GM19239 (cell line): ENCODE measurements around the gene SWI5.

Source experiments
- DNase-seq: peaks from one replicate; pipeline ENCODE4 v3.0.0; 2011; ENCODE audit warnings: low spot score; ENCODE audit not compliant: insufficient read length
- FAIRE-seq: peaks from 2 replicates; lab custom pipeline; 2011; peaks lifted over from hg19 to GRCh38; lab: Jason Lieb, UNC

SWI5 gene

DNA sequence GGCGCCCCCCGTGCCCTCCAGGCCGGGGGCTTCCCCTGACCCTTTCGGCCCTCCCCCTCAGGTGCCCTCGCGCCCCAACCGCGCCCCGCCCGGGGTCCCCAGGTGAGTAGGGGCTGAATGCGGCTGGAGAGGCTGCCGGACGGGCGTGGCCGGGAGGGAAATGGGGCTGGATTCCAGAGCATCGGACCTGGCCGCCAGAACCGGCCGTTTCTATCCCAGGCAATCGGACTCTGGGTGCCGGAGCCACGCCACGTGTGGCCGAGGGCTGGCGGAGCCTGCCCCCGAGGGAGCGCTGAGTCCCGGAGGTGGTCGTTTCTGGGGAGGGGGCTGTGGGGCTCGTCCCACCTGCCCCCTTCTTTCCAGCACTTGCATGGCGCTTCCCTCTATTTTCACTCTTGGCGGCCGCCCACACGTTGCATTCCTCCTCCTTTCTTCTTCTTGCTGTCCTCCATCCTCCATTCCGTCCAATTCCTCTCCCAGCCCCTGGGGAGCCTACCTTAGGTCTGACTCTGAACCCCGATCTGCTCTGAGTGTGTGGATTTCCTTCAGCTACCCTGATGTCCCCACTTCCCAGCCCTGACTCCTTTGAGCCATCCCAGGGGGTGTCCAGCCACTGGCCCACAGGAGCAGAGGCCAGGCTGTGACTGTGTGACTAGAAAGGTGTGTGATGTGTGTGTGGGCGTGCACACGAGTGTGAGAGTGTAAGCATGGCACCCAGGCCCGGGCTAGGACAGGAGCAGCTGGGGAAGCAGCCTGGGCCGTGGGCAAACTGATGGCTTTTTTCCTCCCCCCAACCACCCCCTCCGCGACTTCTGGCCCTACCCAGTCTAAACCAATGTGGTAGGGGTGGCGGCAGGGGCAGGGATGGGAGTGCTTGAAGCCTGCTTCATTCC lies 25.0 kb upstream of the SWI5 start:
- DNase-seq (no peak), FAIRE-seq (no peak)

GRCh38 chr9:128251732-128252100 lies 24.4 kb upstream of the SWI5 start:
- DNase-seq (no peak), FAIRE-seq (no peak)

GRCh38 chr9:128252317-128253139 lies 23.5 kb upstream of the SWI5 start:
- DNase-seq: no peak
- FAIRE-seq: no peak

DNA sequence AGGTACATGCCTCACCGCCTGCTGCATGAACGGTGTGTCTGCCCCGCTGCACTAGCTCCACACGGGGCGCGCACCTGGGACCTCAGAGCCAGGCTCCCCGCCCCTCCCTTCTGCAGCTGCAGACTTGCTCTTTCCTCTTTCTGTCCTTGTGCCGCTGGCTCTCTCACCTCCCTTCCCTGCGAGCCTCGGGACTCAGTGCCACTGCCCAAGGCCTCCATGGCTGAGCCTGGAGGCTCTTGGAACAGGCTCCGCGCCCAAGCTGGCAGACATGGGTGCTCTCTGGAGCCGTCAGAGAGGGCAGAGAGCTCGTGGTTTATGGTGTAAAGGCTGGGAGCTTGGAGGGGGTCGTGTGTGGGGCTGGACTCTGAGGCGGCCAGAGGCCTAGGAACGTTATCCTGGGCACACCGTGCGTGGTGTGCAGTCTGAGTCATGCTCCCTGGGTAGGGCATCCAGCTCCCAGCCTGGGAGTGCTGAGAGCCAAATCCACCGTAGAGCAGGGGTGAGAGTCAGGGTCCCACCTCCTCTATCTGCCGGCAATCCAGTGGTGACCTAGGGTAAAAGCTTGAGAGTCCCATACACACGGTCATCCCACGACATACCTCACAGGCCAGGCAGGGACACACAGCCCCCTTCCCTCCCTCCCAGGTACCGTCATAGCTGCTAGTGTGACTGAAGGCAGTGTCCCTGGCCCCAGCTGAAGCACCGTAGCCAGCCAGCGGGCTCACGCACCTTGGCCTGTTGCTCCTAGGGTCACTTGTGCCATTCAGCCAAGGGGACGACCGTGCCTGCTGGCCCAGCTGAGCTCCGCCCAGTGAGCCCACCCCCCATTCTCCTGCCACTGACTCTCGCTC lies 22.7 kb upstream of the SWI5 start:
- DNase-seq (no peak), FAIRE-seq (no peak)

- DNase-seq (no peak), FAIRE-seq (no peak)
These were observed 22.1 kb upstream of the SWI5 start for GRCh38 chr9:128253991-128254346.

GRCh38 chr9:128254362-128254761 lies 21.7 kb upstream of the SWI5 start:
- DNase-seq (no peak), FAIRE-seq (no peak)

DNA sequence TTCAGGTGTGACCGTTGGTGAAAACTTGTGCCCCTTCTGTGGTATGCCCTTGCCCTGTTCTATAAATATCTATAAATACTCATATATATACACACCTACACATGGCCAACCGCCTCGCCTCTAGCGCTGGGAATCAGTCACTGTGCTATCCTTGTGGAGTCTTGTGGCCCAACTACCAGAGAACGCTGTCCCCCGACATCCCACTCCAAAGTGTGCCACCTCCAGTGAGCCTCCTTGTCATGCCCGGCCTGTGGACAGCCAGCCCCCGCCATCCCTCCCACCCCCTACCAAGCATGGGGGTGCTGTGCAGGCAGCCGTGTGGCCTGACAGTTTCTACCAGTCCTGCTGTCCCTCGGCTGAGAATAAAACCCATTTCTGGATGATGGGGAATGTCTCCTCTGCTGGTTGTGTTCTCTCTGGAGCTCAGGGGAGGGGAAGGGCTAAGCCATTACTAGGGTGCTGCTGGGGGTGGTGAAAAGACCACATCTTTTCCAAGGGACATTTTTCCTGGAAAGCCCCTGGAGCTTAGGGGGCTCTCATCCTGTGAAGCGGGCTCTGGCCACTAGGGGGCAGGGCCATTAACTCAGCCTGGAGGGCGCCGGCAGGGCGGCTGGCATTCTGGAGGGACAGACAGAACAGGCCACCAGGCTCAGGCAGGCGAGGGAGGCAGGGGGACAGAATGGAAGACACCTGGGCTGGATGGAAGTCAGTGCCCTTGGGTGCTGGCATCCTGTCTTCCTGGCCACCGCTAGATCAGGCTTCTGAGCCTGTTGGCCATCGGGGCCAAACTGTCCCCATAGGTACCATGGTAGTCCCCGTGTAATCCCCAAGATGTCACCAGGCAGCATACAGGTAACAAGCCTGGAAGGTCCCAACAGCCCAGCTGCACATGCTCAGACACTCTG lies 21.0 kb upstream of the SWI5 start:
- peak; percentile 75 for DNase-seq
- FAIRE-seq: no peak

DNA sequence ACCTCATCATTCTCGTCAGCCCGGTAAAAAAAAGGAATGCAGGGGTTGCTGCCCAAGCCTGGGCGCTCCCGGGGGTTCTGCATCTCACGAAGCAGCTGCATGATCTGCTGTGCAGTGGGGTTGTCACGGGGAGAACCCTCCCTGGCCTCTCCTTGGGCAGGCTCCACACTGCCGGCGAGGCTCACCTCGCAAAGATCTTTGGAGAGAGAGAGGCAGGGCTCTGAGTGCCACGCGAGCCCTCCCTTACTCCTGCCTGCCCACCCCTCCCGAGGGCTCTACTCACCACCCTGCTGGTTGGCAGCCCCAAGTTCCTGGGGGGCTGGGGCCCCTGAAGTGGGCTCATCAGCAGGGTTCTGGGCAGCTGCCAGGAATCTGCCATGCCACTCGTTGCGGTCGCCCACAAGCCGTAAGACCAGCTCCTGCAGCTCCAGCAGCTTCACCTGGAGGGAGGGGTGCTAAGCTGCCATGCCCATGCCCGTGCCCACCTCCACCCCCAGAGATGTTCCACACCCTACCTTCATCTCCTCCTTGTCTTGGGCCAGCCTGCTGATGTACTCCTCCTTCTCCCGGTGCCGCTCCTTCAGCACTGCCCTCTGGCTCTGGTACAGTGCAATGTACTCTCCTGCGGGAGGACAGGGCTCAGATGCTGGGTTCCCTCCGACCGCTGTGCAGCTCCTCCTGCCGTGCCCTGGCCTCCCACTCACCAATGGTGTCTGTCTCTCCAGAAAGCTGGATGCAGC lies 18.8 kb upstream of the SWI5 start:
- no peak for DNase-seq
- no peak for FAIRE-seq

- FAIRE-seq (no peak), DNase-seq (no peak)
These were observed 18.2 kb upstream of the SWI5 start for GRCh38 chr9:128257907-128258306.

GRCh38 chr9:128258326-128258725 lies 17.8 kb upstream of the SWI5 start:
- DNase-seq (no peak), FAIRE-seq (no peak)

DNA sequence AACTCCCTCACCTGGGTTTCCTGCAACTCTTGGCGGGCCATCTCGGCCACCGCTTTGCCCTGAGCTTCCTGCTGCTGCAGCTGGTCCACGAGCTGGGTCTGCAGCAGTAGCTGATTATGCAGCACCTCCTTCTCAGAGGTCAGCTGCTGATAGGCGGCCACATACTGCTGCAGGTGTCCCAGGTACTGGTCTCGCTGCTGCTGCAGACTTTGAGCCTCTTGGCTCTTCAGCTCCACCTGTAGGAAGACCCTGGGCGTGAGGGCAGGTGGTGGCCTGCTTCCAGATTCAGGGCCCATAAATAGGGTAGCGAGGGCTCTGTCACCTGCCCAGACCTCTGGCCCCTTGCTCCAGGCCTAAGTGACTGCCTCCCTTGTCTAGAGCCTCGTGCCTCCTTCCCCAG lies 16.9 kb upstream of the SWI5 start:
- FAIRE-seq (no peak), DNase-seq (no peak)

DNA sequence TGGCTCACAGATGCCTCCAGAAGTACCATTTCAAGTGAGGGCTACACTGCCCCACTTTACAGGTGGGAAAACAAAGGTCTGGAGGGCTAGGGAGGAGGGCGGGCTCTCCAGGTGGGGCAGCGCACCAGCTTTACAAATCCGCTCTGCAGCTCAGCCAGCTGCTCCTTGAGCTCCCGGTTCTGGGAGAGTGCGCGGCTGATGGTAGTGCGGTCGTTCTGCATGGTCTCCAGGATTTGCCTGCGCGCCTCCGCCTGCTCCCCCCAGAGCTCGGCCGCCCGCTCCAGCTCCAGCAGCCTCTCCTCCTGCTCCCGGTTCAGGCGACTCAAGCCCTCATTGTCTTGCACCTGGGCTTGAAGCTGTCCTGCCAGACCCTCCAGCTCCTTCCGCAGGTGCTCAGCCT lies 15.7 kb upstream of the SWI5 start:
- no peak for DNase-seq
- FAIRE-seq: no peak

DNA sequence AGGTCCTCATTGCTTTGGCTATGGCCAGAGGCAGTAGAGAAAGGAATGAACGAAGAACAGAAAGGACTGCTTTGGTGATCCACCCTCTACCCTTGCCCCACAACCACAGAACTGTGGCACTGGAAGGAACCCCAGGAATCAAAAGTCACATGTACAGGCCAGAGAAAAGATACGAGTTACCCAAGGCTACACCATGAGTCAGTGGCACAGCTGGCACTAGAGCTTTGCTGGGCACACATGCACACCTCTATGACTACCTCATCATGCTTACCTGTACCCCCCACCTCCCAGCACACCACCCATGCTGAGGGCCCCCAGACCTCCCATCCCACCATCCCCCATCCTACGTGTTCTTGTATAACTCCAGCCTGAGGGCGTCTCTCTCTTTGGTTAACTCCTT lies 13.4 kb upstream of the SWI5 start:
- DNase-seq (no peak), FAIRE-seq (no peak)

- DNase-seq: no peak
- no peak for FAIRE-seq
These were observed 10.7 kb upstream of the SWI5 start for GRCh38 chr9:128265348-128265847.

DNA sequence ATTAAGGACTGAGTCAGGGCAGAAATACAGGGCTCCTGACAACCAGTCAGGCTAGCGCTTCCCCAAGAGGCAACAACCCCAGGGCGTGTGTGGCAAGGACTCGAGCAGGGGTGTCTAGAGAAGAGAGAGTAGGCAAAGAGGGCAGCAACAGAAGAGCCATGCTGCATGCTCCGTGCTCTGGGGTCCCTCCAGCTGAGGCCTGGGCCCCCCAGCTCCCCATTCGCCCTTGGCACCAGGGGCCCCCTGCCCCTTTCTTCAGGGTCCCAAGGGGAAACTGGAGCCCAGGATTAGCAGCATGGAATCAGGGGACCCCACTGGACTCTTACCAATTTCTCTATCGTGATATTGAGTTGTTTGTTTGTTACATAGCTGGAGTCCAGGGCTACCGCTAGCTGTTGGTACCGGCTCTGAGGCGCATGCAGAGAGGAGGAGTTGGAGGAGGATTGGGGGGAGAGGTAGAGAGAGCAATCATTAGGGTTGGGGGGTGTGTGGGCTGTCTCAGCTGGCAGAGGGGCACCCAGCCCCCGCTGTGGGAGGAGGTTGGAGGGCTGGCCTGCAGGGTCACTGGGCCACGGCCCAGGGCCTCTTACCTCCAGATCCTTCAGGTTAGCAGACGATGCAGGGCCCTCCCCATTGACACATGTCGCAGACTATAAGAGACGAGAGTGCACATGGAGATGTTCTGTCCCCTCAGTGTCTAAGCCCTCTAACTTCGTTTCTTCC lies 9.0 kb upstream of the SWI5 start:
- FAIRE-seq (no peak), DNase-seq (no peak)

GRCh38 chr9:128271112-128271511 lies 5.0 kb upstream of the SWI5 start:
- no peak for FAIRE-seq
- no peak for DNase-seq

GRCh38 chr9:128271512-128271911 lies 4.6 kb upstream of the SWI5 start:
- FAIRE-seq (no peak), DNase-seq (no peak)

DNA sequence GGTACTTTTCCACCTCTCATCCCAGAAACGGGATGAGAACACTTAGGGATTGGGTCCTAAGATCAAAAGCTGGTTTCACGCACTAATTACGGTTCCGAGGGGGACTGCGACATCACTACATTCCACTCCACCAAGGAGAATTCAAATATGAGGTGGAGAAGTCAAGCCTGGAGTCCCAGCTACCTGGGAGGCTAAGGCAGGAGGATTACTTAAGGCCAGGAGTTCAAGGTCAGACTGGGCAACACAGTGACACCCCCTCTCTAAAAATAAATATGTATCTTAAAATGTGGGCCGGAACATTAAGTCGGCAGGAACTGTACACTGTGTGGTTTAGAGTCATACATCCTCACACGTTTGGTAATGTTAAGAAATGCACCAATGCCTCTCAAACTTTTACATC lies 1.8 kb upstream of the SWI5 start:
- FAIRE-seq (no peak), DNase-seq (no peak)
